GM21576 (cell line): ENCODE results near the gene RTP1.
"Not testable (repeated sequence)": the region's sequence is repeated elsewhere in the genome, so short reads cannot be mapped to it uniquely, and the experiment has no call there.

Experiments
- ATAC-seq: cut with Tn5 transposase; IDR thresholded peaks from one replicate; pipeline ENCODE4 v1.9.1; 2021; ENCODE audit warnings: mild to moderate bottlenecking, moderate library complexity; ENCODE audit not compliant: unreplicated experiment

The RTP1 gene

GRCh38 chr3:187197335-187197649, at the start of gene RTP1:
TSS of gene RTP1 (plus strand) at chr3:187197486. CDS start at chr3:187197516, 30 bp downstream.
- no peak for ATAC-seq

- ATAC-seq, result no peak
Measured at GRCh38 chr3:187150186-187150585, 47.1 kb upstream of the RTP1 start.

- ATAC-seq, result no peak
Measured at GRCh38 chr3:187150599-187150998, 46.7 kb upstream of the RTP1 start.

DNA sequence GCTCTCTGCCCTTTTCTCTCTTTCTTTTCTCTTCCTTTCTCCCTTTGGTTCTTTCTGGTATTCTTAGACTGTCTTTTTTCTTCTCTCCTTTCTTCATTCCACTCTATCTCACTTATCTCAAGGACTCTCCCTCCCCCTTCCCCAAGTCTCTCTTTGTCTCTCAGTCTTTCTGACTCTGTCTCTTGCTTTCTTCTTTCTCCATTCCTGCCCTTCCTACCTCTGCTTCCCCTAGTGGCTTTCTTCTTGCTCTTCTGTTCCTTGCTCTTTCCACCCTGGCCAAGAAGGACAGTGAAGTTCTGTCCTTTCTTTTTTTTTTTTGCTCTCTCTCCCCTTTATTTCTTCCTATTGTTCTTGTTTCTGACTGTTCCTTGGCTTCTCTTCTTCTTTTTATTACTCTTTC, 35.7 kb upstream of the RTP1 start:
- no peak for ATAC-seq

DNA sequence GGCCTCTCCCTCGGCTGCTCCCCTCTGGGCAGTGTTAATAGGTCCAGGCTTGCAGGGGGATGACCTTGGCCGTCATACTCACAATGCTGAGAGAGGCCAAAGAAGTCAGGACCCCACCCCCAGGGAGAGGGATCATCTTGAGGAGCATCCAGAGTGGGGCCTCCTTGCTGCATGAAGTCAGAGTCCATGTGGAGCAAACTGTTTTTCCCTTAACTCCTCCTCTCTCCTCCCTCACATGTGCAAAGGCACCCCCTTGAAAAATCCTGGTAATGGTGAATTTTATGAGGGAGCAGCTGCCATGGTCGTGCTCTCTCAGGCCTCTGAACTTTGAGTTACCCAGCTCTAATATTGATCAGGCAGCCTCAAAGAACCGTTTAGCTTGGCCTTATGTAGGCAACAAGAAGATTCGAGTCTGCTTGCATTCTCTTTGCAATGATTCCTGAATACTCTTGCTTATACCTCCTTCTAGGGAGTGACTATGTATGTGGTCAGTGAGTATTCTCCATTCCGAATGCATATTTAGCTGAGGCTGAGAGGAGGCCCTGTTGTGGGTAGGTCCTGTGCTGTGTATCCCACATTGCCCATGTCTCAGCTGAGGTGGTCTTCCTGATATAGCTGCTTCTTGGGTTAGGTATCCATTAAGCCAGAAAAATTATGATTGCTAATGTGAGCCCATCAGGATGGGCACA, 34.9 kb upstream of the RTP1 start:
- no peak for ATAC-seq

GRCh38 chr3:187165144-187165543, 32.1 kb upstream of the RTP1 start:
- no peak for ATAC-seq

GRCh38 chr3:187166750-187167149, 30.5 kb upstream of the RTP1 start:
- ATAC-seq, result no peak

GRCh38 chr3:187167777-187168176, 29.5 kb upstream of the RTP1 start:
- no peak for ATAC-seq

DNA sequence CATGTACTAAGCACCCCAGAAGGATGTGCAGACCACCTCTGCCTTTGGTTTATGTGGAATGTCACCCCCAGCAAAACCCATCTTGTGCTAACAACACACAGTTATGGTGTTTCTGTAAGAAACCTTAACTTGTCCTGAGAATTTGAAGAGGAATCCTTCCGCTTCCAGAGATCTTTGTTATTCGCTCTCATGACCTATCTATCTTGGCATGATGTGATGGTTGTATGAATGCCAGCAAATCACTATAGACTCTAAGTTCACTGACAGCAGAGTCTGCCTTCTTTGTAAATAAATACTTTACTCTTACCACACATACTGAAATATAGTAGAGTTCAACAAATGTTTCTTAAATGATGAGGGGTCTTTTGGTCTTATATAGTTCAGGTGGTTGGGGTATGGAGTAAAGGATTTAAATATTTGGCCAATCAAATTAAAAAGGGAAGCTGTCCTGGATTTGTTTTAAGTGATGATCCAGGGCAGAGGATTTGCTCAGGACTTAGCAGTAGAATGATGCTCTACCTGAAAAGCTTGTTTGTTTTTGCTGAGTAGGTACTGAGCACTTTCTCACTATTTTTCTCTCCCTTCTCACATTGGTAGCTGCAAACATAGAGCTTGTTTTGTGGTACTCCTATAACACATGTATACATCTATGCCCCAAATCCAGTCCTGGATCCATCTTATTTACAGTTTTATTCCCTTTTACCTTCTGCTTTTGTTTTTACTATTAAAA, 27.9 kb upstream of the RTP1 start:
- no peak for ATAC-seq

DNA sequence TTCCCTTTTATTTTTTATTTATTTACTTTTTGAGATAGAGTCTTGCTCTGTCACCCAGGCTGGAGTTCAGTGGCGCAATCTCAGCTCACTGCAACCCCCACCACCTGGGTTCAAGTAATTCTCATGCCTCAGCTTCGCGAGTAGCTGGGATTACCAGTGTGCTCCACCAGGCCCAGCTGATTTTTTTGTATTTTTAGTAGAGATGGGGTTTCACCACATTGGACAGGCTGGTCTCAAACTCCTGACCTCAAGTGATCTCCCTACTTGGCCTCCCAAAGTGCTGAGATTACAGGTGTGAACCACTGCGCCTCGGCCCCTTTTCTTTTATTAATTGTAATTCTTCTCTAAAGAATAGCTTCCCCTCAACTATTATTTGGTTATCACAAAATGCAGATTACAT, 26.4 kb upstream of the RTP1 start:
- ATAC-seq, result not testable (repeated sequence)

GRCh38 chr3:187172929-187173328, 24.4 kb upstream of the RTP1 start:
- ATAC-seq, result no peak

- no peak for ATAC-seq
Measured at GRCh38 chr3:187181454-187182170, 15.7 kb upstream of the RTP1 start.

- peak; percentile 50 for ATAC-seq
Measured at GRCh38 chr3:187183210-187183862, 13.9 kb upstream of the RTP1 start.

DNA sequence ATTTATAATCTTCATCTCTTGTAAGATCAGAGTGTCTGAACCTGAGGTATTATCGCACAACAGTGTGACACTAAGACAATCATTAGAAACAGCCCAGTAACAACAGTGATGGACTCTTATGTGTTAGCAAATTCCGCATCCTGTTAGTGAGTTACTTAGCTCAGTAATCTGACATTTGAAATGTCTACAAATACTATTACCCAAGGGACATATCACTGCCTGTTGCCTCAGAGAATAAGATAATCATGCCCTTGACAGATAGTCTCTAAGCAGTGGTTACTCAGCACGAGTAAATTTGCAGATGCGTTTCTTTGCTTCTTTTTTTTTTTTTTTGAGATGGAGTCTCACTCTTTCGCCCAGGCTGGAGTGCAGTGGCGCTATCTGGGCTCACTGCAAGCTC, 13.4 kb upstream of the RTP1 start:
- no peak for ATAC-seq

GRCh38 chr3:187185759-187186158, 11.5 kb upstream of the RTP1 start:
- ATAC-seq, result no peak

DNA sequence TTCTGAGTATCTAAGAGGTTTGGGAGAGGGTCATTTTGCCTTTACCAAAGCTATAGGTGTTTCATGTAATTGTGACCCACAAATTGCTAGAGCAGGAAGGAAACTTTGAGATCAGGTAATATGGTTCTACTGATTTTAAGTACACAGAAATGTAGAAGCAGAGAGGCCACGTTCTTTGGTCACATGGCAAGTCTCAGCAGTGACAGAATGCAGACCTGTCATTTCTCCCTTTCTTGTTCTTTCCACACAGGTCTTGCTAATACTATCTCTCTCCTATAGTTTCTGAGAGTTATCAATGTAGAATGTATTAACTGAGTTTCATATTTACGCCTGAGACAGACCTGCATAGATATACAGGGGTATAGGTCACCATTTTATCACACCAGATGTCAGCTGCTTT, 10.9 kb upstream of the RTP1 start:
- no peak for ATAC-seq

GRCh38 chr3:187186801-187187421, 10.4 kb upstream of the RTP1 start:
- ATAC-seq, result no peak

DNA sequence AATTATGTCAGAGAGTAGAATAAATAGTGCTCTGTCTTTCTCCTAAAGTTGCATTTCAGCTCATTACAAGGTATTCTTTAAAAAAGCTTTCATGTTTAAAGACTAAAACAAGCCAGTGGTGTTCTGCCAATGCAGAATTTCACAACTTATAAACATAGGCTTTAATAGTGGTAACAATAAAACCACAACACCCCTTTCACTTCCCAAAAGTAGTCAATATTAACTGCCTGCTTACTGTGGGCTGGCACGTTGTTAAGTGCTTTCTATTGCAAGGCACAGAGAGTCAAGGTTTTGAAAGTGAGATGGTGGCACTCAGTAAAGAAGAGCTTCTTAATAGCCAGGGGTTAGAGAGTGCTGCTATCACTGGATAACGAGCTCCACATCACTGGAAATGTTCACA, 8.4 kb upstream of the RTP1 start:
- ATAC-seq, result no peak

DNA sequence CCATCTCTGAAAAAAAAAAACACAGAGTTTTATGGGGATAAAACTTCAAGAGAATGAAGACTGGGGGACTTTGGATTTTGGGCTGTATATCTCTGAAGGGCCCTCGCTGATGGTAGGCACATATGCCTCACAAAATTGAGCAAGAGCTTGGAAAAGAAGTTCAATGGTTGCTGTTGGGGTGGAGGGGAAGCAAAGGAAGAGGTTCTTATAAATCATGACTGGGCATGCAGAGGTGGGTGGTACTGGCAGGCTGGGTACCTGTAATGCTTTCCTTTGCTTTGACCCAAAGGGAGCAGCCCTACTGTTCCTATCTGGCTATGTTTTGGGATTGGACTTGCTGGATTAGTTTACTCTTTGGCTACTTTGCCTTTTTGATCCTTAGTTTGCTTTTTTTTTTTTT, 6.0 kb upstream of the RTP1 start:
- ATAC-seq, result no peak

- no peak for ATAC-seq
Measured at GRCh38 chr3:187193181-187193580, 4.1 kb upstream of the RTP1 start.
